ENCODE data around the gene ITFG1.
"Not testable (repeated sequence)": the region's sequence is repeated elsewhere in the genome, so short reads cannot be mapped to it uniquely, and the experiment has no call there.

Gene ITFG1

DNA sequence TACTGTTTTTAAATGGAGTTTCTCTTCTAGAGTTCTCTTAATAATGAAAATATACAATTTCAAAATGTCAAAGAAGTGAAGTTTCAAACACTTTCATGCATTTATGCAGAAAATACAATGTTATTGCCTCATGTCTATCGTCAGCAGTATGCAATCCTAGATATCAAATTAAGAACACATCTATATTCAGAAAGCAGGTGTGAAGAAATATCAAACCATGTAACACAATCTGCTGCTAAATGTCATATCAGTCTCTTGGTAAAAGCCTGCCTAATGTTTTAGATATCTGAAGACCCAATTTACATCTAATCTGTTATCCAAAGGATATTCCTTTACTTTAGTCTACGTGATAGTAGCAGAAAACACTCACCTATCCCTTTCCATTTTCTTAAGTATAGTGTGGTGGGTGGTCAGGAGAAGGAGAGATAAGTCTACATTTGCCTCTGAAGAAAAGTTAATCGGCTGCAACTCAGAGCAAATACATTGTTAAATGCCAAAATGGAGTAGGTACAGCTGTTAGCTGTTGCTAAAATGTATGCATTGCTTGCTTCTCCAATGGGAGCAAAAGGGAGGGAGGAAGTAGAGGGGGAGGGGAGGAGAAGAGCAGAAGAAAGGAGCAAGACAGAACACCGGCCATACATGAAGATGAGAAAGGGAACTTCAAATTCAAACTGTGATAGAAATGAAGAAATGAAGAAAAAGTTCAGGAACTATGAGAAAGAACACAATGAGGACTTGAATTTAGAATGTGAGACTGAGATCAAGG is 64.9 kb downstream of the ITFG1 start:
- no peak for DNase-seq

DNA sequence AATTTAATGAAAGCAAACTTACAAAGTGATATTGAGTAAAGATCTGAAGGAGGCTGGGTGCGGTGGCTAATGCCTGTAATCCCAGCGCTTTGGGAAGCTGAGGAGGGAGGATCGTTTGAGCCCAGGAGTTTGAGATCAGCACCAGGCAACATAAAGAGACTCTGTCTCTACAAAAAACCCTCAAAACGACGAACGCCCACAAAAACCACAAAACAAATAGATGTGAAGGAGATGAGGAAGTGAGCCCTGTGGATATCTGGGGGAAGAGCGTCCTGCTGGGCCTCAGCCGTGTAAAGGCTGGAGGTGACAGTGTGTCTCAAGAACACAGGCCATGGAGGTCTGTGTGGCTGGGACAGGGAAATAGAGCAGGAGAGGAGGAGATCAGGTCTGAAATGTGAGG is 68.8 kb downstream of the ITFG1 start:
- DNase-seq: no peak

DNA sequence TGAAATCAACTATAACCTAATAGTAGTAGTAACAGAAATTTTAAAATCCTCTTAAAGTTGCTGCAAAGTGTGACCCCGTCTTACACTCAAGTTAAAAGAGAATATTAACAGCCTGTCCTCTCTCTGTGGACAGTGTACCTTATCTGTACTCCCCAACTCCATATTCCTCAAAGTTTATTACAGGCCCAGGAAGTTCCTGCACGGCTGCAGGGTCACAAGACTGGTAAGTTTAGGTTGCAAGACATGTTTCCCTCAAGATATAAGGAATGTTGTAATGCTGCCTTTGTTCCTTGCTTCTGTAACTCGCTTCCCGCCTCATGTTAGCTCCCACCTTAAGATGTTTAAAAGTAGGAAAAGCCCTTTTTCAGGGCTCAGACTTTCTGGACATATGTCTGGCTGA is 72.2 kb downstream of the ITFG1 start:
- DNase-seq: no peak

DNA sequence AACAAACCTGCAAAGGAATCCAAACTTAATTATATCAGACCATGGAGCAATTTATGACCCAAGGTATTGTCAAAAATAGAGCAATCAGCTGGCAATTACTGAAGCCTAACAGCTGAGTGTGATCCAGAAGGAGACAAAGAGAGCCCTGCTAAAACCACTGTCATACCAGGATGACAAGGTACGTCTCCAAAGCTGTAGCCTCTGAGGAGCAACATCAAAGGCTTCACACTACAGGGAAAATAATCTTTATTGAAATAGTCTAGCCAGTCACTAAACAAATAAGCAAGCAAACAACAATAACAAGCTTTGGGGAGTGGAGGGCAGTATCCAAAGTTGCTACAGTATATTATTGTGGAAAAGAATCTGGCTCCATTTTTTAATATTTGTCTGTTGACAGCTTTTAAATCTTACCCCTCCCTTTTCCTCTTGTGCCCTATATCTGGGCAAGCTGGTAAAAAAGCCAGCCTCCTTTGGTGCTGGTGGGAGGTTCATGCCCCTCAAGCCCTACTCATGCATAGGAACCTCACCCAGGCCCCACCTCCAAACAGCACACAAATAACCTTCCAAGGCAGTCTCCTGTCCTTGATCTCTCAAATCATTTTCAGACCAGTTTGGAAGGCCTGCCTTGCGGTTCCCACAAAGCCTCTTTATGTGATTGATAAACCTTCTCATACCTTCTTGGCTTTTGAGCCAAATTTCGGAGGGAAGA is 73.7 kb downstream of the ITFG1 start:
- no peak for DNase-seq

DNA sequence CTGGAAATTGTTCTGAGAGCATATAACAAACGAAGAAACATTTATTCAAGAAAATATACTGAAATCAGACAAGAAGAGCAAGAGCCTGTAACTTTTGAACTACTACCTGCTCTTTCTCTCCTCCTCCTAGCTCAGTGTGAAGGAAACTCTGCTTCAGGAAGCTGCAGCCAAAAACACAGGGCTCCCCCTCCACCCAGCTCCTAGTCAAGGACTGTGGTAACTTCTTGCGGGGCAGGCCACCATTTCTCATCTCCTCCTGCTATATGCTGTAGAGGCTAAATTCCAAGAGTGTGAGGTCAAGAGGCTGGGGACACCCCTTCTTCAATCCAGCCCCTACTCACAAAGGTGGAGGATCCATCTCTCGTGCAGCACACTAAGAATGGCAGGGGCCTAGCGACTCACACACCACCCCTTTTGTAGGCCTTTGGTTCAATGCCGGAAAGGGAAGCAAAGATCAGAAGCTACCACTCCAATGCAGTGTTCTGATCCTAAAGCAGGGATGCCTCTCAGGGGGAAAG is 74.6 kb downstream of the ITFG1 start:
- DNase-seq: no peak

DNA sequence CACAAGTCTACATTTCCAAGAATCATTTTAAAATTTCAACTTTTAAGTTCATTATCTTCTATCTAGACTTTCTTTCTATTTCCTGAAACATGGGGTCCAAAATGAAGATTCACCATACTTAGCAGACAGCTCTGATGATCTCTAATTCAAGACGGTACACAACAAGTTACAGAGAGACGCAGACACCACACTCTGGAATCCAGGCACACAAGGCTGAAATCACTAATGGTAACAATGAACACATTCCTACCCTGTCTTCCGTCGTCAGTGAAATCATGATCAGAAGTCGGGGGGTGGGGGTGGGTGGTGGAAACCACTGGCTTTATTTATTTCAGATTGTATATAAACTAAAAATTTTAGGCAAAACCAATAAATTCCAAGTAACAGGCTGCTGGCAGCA is 78.5 kb downstream of the ITFG1 start:
- no peak for DNase-seq

DNA sequence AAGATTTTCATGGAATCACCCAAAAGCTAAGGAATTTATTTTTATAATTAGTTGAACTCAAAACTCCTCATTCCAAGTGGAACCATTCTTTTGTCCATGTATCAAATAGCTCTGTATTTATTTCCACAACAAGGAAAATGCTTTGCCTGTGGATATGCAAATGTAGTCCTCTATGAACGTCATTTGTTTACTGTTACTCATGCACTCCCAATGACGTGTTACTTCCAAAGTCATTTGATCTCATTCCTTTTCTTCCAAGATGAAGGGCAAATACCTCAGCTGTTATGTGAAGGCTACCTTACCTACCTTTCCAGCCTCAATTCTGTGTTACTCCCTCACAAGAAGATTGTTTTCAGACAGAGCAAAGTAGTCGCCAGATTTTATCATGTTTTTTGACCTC is 83.7 kb downstream of the ITFG1 start:
- no peak for DNase-seq

DNA sequence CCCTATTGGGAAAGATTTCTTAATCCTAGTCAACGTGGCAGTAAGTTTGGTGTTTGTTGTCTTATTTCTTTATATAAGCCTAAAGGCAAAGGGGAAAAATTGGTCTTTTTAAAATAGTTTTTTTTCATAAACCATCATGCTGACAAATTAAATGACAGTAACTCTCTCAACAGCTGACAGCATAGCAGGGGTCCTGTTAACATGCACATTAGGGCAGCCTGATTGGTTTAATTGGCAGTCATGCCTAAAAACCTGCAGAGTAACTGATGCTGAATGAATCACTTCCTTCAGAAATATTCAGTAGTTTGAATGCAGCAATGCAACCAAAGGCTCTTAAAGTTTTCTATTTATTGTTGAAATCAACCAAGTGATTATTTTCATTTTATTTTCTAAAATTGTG is 85.4 kb downstream of the ITFG1 start:
- DNase-seq: no peak

DNA sequence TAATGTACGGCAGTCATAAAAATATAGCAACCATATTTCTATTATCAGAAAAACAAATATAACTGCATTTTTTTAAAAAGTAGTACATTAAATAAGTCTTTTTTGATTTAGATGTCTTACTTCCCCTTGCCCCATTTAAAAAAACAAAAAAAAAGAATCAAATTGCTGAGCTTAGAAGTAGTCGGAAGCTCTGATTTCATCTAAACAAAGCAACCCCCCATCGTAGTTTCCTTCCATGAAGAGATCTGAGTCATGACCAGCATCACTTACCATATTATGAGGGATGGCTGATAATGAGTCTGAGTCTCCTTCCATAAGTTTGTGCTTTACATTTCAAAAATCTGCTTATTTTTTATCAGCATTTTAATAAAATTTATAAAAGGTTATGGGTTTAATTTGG is 86.2 kb downstream of the ITFG1 start:
- DNase-seq: no peak

DNA sequence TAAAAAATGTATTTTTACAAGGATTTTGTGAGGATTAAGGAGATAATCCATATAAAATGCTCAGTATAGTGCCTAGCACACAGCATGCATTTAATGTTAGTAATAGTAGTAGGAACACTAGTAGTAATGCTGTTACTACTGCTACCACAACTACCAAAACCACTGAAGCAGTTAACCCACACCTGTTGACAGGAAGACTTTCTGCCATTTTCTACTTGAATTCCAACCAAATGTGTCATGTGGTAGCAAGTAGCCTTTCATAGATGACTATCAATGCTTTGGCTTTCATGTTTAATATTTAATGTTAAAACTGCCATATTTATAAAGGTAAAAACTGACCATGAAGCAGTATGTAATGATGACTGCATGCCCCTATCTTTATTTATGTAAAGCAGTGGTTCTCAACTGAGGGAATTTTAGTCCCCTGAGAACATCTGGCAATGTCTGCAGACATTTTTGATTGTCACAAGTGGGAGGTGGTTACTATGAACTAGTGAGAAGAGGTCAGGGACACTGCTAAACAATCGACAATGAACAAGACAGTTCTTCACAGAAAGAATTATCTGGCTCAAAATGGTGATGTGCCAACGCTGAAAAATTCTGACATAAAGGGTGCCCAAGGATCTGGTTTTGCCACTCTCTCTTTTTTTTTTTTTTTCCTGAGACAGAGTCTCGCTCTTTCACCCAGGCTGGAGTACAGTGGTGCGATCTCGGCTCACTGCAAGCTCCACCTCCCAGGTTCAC is 89.4 kb downstream of the ITFG1 start:
- no peak for DNase-seq

DNA sequence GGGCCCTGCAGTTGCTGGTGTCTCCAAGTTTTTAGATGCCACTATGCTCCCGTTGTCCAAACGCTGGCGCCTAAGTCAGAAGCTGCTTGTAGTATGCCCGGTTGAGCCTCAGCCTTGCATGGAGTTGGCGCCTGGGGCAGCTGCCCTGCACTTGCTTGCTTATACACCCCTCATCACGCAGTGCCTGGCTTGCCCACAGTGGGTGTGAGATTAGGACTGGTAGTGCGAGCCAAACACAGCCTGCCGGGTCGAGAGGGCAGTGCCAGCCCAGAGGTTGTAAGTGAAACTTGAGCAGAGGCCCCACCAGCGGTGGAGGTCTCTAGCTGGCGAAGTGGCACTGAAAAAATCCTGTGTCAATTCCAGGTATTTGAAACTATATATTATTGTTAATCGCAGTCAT is 90.3 kb downstream of the ITFG1 start:
- no peak for DNase-seq

DNA sequence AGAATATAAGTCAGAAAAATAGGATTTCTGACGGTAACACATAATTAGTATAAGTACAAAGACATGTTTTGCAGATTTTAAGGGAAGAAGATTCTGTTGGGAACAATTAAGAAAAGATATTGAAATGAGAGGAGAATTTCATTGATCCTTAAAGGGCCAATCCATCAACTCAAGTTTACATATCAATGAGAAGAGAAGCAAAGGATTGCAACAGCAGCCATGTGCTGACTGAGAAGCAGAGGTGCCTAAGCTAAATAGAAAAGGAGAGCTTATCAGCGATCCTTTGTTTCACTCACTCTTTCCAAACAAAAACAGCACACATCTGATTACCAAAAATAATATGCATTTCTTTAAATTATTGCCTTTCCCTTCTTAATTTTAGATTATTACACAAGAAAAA is 94.6 kb downstream of the ITFG1 start:
- DNase-seq: no peak

DNA sequence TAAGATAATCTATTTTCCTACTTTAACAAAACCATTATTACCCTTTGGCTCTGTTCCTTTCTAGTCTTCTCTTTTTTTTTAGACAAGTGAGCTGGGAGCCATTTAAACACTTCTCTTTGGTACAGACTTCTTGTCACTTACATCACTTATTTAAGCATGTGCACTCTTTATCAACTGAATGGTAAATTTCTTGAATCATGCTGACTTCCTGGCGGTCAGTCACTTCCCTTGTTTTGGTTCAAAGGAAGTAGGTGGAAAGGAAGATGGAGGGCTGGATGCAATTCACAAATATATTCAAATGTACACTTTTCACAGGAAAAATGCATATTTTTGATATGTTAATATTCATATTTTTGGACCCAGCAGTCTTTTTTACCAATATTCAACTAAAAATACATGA is 97.1 kb downstream of the ITFG1 start:
- DNase-seq: no peak

DNA sequence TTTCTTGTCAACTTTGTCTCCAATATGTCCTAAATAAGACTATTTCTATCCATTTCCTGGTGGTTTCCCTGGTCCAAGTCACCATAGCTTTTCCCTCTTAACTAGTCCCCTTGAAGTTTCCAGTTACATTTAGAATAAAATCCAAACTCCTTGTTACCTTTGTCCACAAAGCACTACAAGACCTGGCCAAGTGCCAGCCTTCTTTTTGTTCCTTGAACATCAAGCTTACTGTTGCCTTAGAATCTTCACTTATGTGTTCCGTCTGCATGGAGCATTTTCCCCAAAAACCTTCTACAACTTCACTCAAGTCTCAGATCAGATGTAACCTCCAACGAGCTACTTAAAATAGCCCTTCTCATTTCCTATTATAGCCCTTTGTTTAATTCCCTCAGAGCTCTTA is 101.4 kb downstream of the ITFG1 start:
- DNase-seq: no peak

DNA sequence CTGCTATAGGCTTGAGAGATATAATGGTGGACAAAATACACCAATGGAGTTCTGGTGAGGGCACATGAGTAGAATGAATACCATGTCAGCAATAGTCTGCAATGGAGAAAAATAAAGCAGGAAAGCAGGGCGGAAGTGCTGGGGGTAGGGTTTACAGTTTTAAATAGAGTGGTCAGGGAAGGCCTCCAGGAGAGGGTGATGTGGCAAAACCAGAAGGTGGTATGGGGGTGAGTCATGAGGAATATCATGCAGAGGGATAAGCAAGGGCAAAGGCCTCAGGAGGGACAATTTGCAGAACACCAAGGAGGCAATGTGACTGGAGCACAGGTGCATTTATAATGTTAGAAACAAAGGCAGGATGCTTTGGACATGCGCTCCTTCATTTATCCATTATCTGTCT is 102.0 kb downstream of the ITFG1 start:
- DNase-seq: no peak

DNA sequence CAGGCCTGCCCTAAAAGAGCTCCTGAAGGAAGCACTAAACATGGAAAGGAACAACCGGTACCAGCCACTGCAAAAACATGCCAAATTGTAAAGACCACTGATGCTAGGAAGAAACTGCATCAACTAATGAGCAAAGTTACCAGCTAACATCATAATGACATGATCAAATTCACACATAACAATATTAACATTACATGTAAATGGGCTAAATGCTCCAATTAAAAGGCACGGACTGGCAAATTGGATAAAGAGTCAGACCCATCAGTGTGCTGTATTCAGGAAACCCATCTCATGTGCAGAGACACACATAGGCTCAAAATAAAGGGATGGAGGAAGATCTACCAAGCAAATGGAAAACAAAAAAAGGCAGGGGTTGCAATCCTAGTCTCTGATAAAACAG is 111.8 kb downstream of the ITFG1 start:
- not testable (repeated sequence) for DNase-seq

DNA sequence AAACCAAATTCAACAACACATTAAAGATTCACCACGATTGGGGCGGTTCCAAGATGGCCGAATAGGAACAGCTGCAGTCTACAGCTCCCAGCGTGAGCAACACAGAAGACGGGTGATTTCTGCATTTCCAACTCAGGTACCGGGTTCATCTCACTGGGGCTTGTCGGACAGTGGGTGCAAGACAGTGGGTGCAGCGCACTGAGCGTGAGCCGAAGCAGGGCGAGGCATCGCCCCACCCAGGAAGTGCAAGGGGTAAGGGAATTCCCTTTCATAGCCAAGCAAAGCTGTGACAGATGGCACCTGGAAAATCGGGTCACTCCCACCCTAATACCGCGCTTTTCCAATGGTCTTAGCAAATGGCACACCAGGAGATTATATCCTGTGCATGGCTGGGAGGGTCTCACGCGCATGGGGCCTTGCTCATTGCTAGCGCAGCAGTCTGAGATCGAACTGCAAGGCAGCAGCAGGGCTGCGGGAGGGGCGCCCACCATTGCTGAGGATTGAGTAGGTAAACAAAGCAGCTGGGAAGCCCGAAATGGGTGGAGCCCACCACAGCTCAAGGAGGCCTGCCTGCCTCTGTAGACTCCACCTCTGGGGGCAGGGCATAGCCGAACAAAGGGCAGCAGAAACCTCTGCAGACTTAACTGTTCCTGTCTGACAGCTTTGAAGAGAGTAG is 113.7 kb downstream of the ITFG1 start:
- not testable (repeated sequence) for DNase-seq

DNA sequence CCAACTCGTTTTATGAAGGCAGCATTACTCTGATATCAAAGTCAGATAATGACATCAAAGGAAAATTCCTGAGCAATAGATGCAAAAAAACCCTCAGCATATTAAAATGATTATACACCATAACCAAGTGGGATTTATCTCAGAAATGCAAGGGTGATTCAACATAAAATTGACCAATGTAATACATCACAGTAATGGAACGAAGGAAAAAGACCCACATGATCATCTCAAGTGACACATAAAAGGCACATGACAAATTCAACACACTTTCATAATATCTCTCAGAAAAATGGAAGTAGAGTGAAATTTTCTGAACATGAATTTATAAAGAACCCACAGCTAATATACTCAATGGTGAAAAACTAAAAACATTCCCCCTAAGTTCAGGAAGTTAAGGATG is 118.8 kb downstream of the ITFG1 start:
- no peak for DNase-seq

DNA sequence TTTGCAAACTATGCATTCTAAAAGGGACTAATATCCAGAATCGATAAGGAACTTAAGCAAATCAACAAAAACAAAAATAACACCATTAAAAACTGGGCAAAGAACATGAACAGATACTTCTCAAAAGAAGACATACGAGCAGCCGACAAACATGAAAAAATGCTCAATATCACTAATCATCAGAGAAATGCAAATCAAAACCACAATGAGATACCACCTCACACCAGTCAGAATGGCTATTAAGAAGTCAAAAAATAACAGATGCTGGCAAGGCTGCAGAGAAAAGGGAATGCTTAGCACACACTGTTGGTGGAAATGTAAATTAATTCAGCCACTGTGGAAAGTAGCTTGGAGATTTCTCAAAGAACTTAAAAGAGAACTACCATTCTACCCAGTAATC is 130.3 kb downstream of the ITFG1 start:
- DNase-seq: not testable (repeated sequence)

DNA sequence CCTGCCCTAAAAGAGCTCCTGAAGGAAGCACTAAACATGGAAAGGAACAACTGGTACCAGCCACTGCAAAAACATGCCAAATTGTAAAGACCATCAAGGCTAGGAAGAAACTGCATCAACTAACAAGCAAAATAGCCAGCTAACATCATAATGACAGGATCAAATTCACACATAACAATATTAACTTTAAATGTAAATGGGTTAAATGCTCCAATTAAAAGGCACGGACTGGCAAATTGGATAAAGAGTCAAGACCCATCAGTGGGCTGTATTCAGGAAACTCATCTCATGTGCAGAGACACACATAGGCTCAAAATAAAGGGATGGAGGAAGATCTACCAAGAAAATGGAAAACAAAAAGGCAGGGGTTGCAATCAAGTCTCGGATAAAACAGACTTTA is 136.6 kb downstream of the ITFG1 start:
- not testable (repeated sequence) for DNase-seq

DNA sequence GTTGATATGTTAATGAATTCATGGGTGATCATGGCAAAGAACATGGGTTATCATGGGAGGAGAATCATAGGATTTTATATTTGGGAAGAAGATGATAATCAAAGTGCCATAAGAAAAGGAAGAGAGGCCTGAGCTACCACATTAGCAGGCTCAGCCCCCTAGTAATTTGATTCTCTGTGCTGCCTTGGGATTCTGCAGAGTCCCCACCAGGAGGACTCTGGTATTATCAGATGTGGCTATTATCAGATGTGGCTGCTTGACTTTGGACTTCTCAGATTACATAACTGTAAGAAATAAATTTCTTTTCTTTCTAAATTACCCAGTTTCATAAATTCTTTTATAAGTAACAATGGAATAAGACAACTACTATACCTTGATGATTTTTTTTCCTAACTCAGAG is 137.6 kb downstream of the ITFG1 start:
- DNase-seq: no peak

DNA sequence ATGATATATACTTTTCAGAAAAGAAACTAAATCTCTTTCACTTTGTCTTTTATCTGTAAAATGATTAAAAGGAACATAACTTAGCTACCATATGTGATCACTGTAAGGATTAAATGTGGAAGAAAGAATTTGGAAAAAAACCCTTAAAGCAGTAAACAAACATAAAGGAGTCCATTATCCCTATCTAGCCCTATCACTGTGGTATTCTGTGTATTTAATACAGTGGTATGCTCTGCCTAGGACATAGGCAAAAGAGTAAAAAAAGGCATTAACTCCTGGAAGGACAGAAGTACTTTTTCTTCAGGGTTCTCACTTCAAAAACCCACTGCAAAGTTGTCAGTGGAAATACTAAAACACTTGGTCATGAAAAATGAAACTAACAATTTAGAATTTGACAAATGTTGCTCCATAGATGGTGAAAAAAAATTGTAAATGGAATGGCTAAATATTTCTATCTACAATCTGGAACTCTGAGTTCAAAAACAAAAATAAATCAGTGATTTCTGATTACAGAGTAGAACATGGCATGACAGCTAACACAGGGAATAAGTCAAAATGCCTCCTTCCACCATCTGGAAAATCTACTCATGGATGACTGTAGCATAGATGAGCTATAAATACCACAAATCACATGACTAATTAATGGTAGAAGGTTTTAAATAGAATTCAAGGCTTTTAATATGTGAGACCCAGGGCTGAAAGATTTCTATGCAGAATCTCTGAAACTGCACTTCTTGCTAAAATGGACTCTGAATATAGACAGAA is 140.1 kb downstream of the ITFG1 start:
- DNase-seq: no peak
